ENCODE measurements around the gene C1QTNF5. TPM values are rescaled to one million over a fixed set of nuclear protein-coding genes. Genes with fewer than 3 reads are reported as not detected.

C1QTNF5 gene
- total RNA-seq, 1 donor: 6.5 TPM

DNA sequence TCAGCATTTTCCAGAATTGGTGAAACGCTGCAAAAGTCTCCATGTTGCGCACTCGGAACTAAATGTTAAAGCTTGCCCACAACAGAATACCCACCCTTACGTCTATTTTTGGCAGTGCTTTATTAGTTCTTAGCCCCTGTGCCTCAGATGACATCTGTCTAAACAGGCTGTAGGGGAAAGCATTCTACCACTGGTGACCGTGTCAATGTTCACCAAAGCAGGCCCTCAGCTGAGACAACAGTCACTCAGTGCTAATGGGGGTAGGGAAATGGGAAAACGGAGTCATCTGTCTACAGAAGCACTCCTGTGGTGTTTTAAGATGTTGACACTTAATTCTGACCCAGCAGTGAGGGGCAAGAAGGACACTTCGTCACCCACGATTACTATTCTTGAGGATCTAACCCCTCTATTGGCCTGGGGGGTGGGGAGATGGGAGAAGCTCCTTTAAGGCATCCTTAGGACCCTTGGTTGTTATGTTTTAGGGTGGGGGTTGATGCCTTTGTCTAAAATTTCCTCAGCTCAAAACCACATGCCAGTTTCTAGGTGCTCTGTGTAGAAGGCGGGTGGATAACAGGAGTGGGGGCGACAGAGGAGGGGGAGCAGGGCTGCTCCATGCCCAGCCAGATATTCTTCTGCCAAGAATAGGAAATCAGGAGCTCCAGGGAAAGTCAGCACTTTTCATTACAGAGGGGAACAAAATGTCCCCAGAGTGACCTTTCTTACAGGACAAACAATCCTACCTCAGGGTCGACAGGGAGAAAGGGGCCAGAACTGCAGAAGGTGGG is 21.4 kb upstream of the C1QTNF5 start:
- peak overlapping the region; percentile 23 for H3K4me3 ChIP-seq (ENCODE audit: low read depth, low read length)
- DNase-seq (ENCODE audit: low read depth): no peak
- TF ChIP-seq, protein P1, sequence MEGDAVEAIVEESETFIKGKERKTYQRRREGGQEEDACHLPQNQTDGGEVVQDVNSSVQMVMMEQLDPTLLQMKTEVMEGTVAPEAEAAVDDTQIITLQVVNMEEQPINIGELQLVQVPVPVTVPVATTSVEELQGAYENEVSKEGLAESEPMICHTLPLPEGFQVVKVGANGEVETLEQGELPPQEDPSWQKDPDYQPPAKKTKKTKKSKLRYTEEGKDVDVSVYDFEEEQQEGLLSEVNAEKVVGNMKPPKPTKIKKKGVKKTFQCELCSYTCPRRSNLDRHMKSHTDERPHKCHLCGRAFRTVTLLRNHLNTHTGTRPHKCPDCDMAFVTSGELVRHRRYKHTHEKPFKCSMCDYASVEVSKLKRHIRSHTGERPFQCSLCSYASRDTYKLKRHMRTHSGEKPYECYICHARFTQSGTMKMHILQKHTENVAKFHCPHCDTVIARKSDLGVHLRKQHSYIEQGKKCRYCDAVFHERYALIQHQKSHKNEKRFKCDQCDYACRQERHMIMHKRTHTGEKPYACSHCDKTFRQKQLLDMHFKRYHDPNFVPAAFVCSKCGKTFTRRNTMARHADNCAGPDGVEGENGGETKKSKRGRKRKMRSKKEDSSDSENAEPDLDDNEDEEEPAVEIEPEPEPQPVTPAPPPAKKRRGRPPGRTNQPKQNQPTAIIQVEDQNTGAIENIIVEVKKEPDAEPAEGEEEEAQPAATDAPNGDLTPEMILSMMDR (IDR thresholded peaks at IDR 0.05; ENCODE audit: insufficient read depth, low read depth, low read length): no peak

DNA sequence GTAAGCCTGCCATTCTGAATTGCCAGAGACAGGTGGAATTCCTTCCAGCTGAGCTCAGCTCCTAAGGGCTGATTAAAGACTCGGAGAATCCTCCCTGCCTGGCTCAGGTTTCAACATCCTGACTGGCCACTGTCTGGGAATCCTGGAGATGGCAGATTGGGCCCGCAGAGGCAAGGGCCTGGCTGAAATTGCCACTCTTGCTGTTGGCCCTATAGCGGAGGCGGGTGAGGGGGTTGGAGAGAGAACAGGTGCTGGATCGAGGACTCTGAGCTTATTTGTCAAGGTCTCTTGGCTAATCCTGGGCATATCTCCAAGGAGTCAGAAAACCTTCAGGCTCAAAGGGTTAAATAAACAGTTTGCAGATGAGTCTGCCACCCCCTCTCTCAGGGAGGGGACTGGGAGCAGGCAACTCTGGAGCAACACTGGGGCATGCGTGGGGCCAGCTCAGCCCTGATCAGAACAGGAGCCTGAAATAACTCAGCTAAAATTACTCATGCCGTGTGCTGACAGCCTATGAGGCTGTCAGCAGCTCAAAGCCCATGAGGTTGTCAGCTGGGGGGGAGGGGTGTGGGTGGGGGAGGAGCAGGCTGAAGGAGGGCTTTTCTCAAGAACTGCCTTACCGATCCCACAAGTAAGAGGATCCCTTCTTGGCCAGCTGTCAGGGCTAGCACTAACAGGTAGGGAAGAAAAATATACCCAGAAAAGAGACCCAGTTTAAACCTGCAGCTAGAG is 20.5 kb upstream of the C1QTNF5 start:
- DNase-seq (ENCODE audit: low read depth): peak; percentile 81
- TF ChIP-seq, protein P1 (IDR thresholded peaks at IDR 0.05; ENCODE audit: insufficient read depth, low read depth, low read length): no peak
- H3K4me3 ChIP-seq (ENCODE audit: low read depth, low read length): no peak overlapping the region

DNA sequence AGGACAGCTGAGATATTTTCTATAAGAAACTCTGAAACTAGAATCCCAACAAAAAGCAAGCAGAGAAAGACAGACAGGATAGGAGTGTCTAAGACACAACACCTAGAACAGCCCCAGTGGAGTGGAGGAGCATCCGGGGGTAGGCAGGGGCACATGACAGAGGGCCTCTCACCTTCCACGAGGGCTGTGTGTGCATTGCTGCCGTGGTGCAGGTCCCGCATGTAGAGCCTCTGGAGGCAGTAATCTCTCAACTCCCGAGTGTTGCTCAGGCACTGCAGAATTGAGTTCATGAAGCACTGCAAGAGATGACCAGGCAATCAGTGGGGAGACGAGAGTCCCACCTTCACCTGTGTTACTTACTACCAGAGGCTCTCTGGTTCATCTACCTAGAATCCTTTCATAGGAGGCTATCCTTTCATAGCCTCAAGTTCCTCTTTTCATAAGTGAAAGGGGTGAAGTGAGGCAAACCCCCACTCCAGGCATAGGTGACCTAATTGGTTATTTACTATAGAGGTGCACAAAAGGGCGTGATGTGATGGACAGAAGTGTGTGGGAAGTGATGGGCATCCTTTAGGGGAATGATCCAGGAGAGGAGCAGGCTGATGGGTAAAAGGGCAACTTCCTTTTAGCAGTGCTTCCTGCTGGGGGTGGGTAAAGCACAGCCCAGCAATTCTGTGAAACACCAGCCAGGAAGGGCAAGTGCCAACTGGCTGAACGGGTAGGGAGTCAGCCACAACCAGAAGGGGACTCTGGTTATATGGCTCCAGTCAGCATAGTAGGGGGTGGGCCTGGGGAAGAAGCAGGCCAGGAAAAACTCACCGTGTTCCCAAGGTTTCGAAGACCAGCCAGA is 18.9 kb upstream of the C1QTNF5 start:
- TF ChIP-seq, protein P1 (IDR thresholded peaks at IDR 0.05; ENCODE audit: insufficient read depth, low read depth, low read length): no peak
- no peak for DNase-seq (ENCODE audit: low read depth)
- H3K4me3 ChIP-seq (ENCODE audit: low read depth, low read length): no peak overlapping the region

DNA sequence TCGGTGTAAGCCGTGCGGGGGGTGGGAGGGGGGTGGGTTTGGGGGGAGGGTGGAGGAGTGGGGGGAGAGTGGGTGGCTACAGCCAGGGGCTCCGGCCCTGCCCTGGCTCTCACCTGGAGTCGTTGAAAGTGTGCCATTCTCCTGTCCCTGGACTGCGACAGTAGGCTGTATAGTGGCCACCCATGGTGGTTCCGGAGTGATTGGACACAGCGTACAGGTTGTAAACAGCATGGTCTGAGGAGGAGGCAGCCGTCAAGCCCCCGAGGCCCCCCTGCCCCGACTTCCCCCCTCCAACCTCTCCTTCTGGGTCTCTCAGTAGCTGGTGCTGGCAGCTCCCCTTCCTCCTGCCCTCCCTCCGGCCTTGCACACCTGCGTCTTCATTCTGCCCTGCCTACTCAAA is 16.4 kb upstream of the C1QTNF5 start:
- TF ChIP-seq, protein P1 (IDR thresholded peaks at IDR 0.05; ENCODE audit: insufficient read depth, low read depth, low read length): no peak
- H3K4me3 ChIP-seq (ENCODE audit: low read depth, low read length): peak overlapping the region; percentile 59
- no peak for DNase-seq (ENCODE audit: low read depth)

DNA sequence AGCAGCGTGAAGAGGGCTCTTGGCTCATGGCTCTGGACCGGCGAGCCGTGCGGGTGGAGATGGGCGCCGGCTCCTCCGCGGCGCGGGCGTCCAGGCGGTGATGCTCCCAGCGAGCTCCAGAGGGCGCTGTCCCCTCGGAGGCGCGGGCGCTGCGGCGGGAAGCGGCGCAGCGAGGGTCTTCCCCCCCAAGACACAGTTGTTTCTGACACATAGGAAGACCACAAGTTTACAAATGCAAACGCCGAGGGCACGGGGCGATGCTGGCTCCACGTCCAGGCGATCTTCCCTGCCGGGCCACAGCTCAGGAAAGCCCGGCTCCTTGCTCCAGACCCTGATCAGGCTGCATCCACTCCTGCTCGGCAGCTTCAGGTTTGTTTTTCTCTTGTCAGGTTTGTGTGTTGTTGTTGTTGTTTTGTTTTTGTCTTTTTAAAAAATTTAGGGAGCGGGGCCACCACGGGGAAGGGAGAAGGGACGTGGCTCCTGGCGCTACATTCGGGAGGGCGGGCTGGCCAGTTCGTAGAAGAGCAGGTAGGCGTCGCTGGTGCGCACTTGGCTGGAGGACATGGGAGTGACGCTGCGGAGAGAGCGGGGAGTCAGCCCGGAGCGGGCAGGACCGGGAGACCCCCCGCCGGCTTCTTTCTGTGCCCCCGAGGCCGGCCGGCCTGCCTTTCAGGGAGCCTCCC is 15.8 kb upstream of the C1QTNF5 start:
- H3K4me3 ChIP-seq (ENCODE audit: low read depth, low read length): peak overlapping the region; percentile 59
- TF ChIP-seq, protein P1 (IDR thresholded peaks at IDR 0.05; ENCODE audit: insufficient read depth, low read depth, low read length): peak; percentile 80
- peak; percentile 73 for DNase-seq (ENCODE audit: low read depth)

All from fibroblast of villous mesenchyme (primary cell).